ENCODE measurements around the gene FBRS.

The FBRS gene

DNA sequence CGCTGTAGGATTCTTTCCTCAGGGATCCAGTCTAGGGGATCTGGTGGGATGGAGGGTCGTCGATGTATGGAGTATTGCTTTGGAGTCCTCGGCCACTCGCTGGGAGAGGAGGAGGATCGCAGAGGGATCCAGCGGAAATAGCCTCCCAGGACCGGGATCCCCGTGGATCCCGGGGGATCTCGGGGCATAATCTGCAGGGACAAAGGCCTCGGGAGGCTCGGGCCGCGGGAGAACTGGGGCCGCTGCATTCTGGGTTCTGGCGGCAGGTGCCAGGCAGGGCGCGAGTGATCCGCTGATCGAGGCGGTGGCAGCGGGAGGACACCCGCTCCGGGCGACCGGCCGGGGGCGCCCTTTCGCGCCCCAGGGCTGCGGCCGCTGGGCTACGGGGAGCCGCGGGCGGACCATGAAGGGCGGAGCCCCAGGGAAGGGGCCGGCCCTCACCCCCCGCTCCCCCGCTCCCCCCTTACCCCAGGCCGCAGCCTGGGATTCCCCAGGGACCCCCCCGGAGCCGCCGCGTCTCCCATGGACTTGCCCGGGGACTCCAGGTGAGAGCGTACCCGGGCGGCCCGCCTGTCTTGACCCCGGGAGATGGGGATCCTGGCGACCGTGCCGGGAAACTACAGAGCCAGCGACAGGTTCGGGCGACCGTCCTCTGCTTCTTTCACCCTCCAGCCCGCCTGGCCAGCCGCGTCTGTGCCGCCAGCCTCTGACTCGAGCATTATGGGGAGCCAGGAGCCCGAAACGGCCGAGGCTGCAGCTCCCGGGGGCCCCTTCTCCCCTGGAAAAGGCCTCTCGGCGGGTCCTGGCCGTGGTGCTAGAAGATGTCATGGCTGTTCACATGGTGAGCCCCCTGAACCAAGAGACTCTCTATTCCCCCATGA, 6.9 kb upstream of the FBRS start:
- peak overlapping the region; percentile 88 for H3K27ac ChIP-seq (ENCODE audit: low read length, poor library complexity, severe bottlenecking)
- peak overlapping the region; percentile 83 to 97 for H3K14ac ChIP-seq (ENCODE audit: low read length in 2 of 2)
- peaks cover 37% of the 10 kb centered on the region in 2 experiments for H3K36me3 ChIP-seq (ENCODE audit: control insufficient read depth in 1 of 2, insufficient read depth in 2 of 2, low read depth in 1 of 2, low read length in 2 of 2)
- H2BK12ac ChIP-seq (ENCODE audit: low read length in 2 of 2) = peak overlapping the region in 1 of 2 experiments; percentile 71
- no peaks in the 10 kb centered on the region for H3K9me3 ChIP-seq (ENCODE audit: control insufficient read depth, low read length)
- peak overlapping the region in 1 of 2 experiments; percentile 93 for H3K23ac ChIP-seq (ENCODE audit: low read length in 2 of 2)
- H3K9ac ChIP-seq (ENCODE audit: low read length) = peak overlapping the region; percentile 96
- peak overlapping the region; percentile 58 for H2BK120ac ChIP-seq (ENCODE audit: low read depth, low read length)
- no peaks in the 10 kb centered on the region for H3K27me3 ChIP-seq (ENCODE audit: control insufficient read depth in 1 of 2, insufficient read depth in 1 of 2, low read length in 2 of 2)
- peaks cover 11% of the 10 kb centered on the region for H3K4me1 ChIP-seq (ENCODE audit: control insufficient read depth, insufficient read depth, low read depth, low read length)
- peak overlapping the region; percentile 57 for H2AFZ ChIP-seq (ENCODE audit: low read depth, low read length)
- H3K4me2 ChIP-seq (ENCODE audit: low read length, poor library complexity, severe bottlenecking) = peak overlapping the region; percentile 92
- peak overlapping the region; percentile 15 to 96 for H3K18ac ChIP-seq (ENCODE audit: low read depth in 1 of 2, low read length in 2 of 2)
- H2BK15ac ChIP-seq (ENCODE audit: low read depth, poor library complexity, severe bottlenecking) = peak overlapping the region; percentile 91
- peak overlapping the region; percentile 62 to 97 for H3K4me3 ChIP-seq (ENCODE audit: insufficient read depth in 1 of 2, low read depth in 1 of 2, low read length in 2 of 2)
- 2% methylated on average over 51 of the region's 71 CpGs for WGBS
- peak overlapping the region; percentile 79 for H4K8ac ChIP-seq (ENCODE audit: low read length)
- H4K91ac ChIP-seq (ENCODE audit: low read length) = peak overlapping the region; percentile 67
- peak; percentile 72 for DNase-seq
- H3K4ac ChIP-seq (ENCODE audit: low read depth in 1 of 2, low read length in 2 of 2) = peak overlapping the region; percentile 56 to 69
- H2AK5ac ChIP-seq (ENCODE audit: low read length, severe bottlenecking) = no peak overlapping the region
- peaks cover 33% of the 10 kb centered on the region for H3K79me1 ChIP-seq (replicated peaks; ENCODE audit: low read length, poor library complexity, severe bottlenecking)
- H2BK5ac ChIP-seq (ENCODE audit: low read depth, low read length, poor library complexity, severe bottlenecking) = peak overlapping the region; percentile 74

- H4K8ac ChIP-seq (ENCODE audit: low read length) = no peak overlapping the region
- no peak for DNase-seq
- no peaks in the 10 kb centered on the region for H3K27me3 ChIP-seq (ENCODE audit: control insufficient read depth in 1 of 2, insufficient read depth in 1 of 2, low read length in 2 of 2)
- peaks cover 38 to 43% of the 10 kb centered on the region in 2 experiments for H3K36me3 ChIP-seq (ENCODE audit: control insufficient read depth in 1 of 2, insufficient read depth in 2 of 2, low read depth in 1 of 2, low read length in 2 of 2)
- H2BK120ac ChIP-seq (ENCODE audit: low read depth, low read length) = no peak overlapping the region
- peak overlapping the region; percentile 79 for H3K4me2 ChIP-seq (ENCODE audit: low read length, poor library complexity, severe bottlenecking)
- no peak overlapping the region for H3K18ac ChIP-seq (ENCODE audit: low read depth in 1 of 2, low read length in 2 of 2)
- peak overlapping the region; percentile 96 for H3K9ac ChIP-seq (ENCODE audit: low read length)
- H3K4me3 ChIP-seq (ENCODE audit: insufficient read depth in 1 of 2, low read depth in 1 of 2, low read length in 2 of 2) = peak overlapping the region; percentile 62 to 97
- H2BK12ac ChIP-seq (ENCODE audit: low read length in 2 of 2) = no peak overlapping the region
- peak overlapping the region in 1 of 2 experiments; percentile 93 for H3K23ac ChIP-seq (ENCODE audit: low read length in 2 of 2)
- peak overlapping the region; percentile 30 for H3K27ac ChIP-seq (ENCODE audit: low read length, poor library complexity, severe bottlenecking)
- H3K4me1 ChIP-seq (ENCODE audit: control insufficient read depth, insufficient read depth, low read depth, low read length) = peaks cover 12% of the 10 kb centered on the region
- no peak overlapping the region for H2AK5ac ChIP-seq (ENCODE audit: low read length, severe bottlenecking)
- H2AFZ ChIP-seq (ENCODE audit: low read depth, low read length) = no peak overlapping the region
- H3K9me3 ChIP-seq (ENCODE audit: control insufficient read depth, low read length) = no peaks in the 10 kb centered on the region
- H3K79me1 ChIP-seq (replicated peaks; ENCODE audit: low read length, poor library complexity, severe bottlenecking) = peaks cover 33% of the 10 kb centered on the region
- H3K14ac ChIP-seq (ENCODE audit: low read length in 2 of 2) = peak overlapping the region; percentile 75 to 83
- 54% methylated on average over 2 of the region's 2 CpGs for WGBS
- H2BK15ac ChIP-seq (ENCODE audit: low read depth, poor library complexity, severe bottlenecking) = peak overlapping the region; percentile 12
- H3K4ac ChIP-seq (ENCODE audit: low read depth in 1 of 2, low read length in 2 of 2) = peak overlapping the region in 1 of 2 experiments; percentile 32
- H4K91ac ChIP-seq (ENCODE audit: low read length) = no peak overlapping the region
- H2BK5ac ChIP-seq (ENCODE audit: low read depth, low read length, poor library complexity, severe bottlenecking) = no peak overlapping the region
Observed at GRCh38 chr16:30652005-30652296, 6.3 kb upstream of the FBRS start.

- Histone ChIP-seq H3K9me3 (ENCODE audit: control insufficient read depth, low read length) (no peaks in the 10 kb centered on the region), H3K4me1 (ENCODE audit: control insufficient read depth, insufficient read depth, low read depth, low read length) (peaks cover 19% of the 10 kb centered on the region), H2BK5ac (ENCODE audit: low read depth, low read length, poor library complexity, severe bottlenecking) (no peak overlapping the region), H3K4me2 (ENCODE audit: low read length, poor library complexity, severe bottlenecking) (no peak overlapping the region), H3K14ac (ENCODE audit: low read length in 2 of 2) (no peak overlapping the region), H3K27ac (ENCODE audit: low read length, poor library complexity, severe bottlenecking) (no peak overlapping the region), H3K79me1 (replicated peaks; ENCODE audit: low read length, poor library complexity, severe bottlenecking) (peaks cover 33% of the 10 kb centered on the region), H2AFZ (ENCODE audit: low read depth, low read length) (no peak overlapping the region), H3K23ac (ENCODE audit: low read length in 2 of 2) (no peak overlapping the region), H3K4ac (ENCODE audit: low read depth in 1 of 2, low read length in 2 of 2) (peak overlapping the region in 1 of 2 experiments; percentile 21), H3K9ac (ENCODE audit: low read length) (peak overlapping the region; percentile 96), H3K18ac (ENCODE audit: low read depth in 1 of 2, low read length in 2 of 2) (no peak overlapping the region), H3K27me3 (ENCODE audit: control insufficient read depth in 1 of 2, insufficient read depth in 1 of 2, low read length in 2 of 2) (no peaks in the 10 kb centered on the region), H4K91ac (ENCODE audit: low read length) (no peak overlapping the region), H3K4me3 (ENCODE audit: insufficient read depth in 1 of 2, low read depth in 1 of 2, low read length in 2 of 2) (peak overlapping the region in 1 of 2 experiments; percentile 97), H3K36me3 (ENCODE audit: control insufficient read depth in 1 of 2, insufficient read depth in 2 of 2, low read depth in 1 of 2, low read length in 2 of 2) (peaks cover 38 to 46% of the 10 kb centered on the region in 2 experiments), H2BK12ac (ENCODE audit: low read length in 2 of 2) (peak overlapping the region in 1 of 2 experiments; percentile 34), H2BK15ac (ENCODE audit: low read depth, poor library complexity, severe bottlenecking) (no peak overlapping the region), H2BK120ac (ENCODE audit: low read depth, low read length) (no peak overlapping the region), H4K8ac (ENCODE audit: low read length) (no peak overlapping the region), H2AK5ac (ENCODE audit: low read length, severe bottlenecking) (no peak overlapping the region)
- no peak for DNase-seq
- WGBS = 96% methylated on average over 18 of the region's 18 CpGs
Observed at GRCh38 chr16:30652718-30653117, 5.5 kb upstream of the FBRS start.

DNA sequence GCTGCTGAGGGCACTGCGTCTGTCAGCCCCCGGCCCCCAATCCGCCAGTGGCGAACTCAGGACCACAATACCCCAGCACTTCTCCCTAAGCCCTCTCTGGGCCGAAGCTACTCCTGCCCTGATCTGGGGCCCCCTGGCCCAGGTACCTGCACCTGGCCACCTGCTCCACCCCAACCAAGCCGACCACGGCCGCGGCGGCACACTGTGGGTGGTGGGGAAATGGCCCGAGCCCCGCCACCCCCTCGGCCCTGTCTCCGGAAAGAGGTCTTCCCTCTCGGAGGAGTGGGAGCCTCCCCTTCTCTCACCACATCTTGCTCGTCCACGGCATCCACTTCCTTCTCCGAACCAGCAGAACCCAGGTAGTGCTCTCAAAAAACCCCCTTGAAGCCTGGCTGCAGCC, 3.4 kb upstream of the FBRS start:
- DNase-seq = no peak
- Histone ChIP-seq H3K36me3 (ENCODE audit: control insufficient read depth in 1 of 2, insufficient read depth in 2 of 2, low read depth in 1 of 2, low read length in 2 of 2) (peaks cover 38 to 46% of the 10 kb centered on the region in 2 experiments), H2AK5ac (ENCODE audit: low read length, severe bottlenecking) (no peak overlapping the region), H2AFZ (ENCODE audit: low read depth, low read length) (no peak overlapping the region), H3K18ac (ENCODE audit: low read depth in 1 of 2, low read length in 2 of 2) (no peak overlapping the region), H3K9ac (ENCODE audit: low read length) (no peak overlapping the region), H3K23ac (ENCODE audit: low read length in 2 of 2) (no peak overlapping the region), H3K4me2 (ENCODE audit: low read length, poor library complexity, severe bottlenecking) (no peak overlapping the region), H3K9me3 (ENCODE audit: control insufficient read depth, low read length) (no peaks in the 10 kb centered on the region), H2BK15ac (ENCODE audit: low read depth, poor library complexity, severe bottlenecking) (no peak overlapping the region), H2BK12ac (ENCODE audit: low read length in 2 of 2) (no peak overlapping the region), H3K4ac (ENCODE audit: low read depth in 1 of 2, low read length in 2 of 2) (no peak overlapping the region), H4K8ac (ENCODE audit: low read length) (no peak overlapping the region), H3K14ac (ENCODE audit: low read length in 2 of 2) (no peak overlapping the region), H2BK5ac (ENCODE audit: low read depth, low read length, poor library complexity, severe bottlenecking) (no peak overlapping the region), H3K27me3 (ENCODE audit: control insufficient read depth in 1 of 2, insufficient read depth in 1 of 2, low read length in 2 of 2) (no peaks in the 10 kb centered on the region), H2BK120ac (ENCODE audit: low read depth, low read length) (no peak overlapping the region), H4K91ac (ENCODE audit: low read length) (no peak overlapping the region), H3K27ac (ENCODE audit: low read length, poor library complexity, severe bottlenecking) (no peak overlapping the region), H3K4me1 (ENCODE audit: control insufficient read depth, insufficient read depth, low read depth, low read length) (peaks cover 19% of the 10 kb centered on the region), H3K4me3 (ENCODE audit: insufficient read depth in 1 of 2, low read depth in 1 of 2, low read length in 2 of 2) (no peak overlapping the region), H3K79me1 (replicated peaks; ENCODE audit: low read length, poor library complexity, severe bottlenecking) (peaks cover 33% of the 10 kb centered on the region)
- WGBS = 97% methylated on average over 18 of the region's 18 CpGs

Data from mesenchymal stem cell (in vitro differentiated cells and primary cell).